Eye (tissue), 1 donor: ENCODE data around the gene SERBP1.
"Not testable (repeated sequence)": the region's sequence is repeated elsewhere in the genome, so short reads cannot be mapped to it uniquely, and the experiment has no call there.

Source experiments
- DNase-seq: peaks from one replicate; pipeline ENCODE4 v3.0.0-alpha.2; 2015

SERBP1 gene

DNA sequence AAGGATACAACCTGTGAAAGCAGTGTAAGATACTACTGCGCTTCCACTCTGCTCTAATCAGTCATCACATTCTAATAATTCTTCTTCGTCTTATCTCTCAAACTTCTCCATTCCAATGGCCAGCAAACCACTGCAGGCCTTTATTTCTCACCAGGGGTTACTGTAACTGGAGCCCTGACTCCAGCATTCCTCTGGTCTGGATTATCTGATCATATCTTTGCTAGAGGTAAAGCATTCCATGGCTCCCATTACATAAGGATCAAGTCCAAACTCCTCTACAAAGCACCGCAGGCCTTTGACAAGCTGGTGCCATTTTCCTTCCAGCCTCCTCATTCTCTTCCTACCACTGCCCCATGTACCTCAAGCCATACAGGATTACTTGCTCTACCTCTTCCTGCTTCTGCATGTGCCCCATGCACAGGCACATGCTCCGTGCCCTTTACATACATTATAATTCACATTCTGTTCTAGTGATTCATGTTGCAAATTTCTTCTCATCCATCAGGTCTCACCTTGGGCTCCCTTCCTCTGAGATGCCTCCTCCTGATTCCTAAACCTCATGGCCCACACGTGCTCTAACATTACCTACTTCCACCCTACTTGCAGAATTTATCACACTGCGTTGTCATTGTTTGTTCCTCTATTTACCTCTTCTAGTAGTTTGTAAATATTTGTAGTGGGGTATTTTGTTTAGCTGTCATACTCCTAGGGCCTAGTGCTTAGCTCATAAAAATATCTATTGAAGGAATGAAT is 9.3 kb upstream of the SERBP1 start:
- no peak for DNase-seq

- DNase-seq: no peak
These were observed 7.8 kb upstream of the SERBP1 start for GRCh38 chr1:67437961-67438360.

DNA sequence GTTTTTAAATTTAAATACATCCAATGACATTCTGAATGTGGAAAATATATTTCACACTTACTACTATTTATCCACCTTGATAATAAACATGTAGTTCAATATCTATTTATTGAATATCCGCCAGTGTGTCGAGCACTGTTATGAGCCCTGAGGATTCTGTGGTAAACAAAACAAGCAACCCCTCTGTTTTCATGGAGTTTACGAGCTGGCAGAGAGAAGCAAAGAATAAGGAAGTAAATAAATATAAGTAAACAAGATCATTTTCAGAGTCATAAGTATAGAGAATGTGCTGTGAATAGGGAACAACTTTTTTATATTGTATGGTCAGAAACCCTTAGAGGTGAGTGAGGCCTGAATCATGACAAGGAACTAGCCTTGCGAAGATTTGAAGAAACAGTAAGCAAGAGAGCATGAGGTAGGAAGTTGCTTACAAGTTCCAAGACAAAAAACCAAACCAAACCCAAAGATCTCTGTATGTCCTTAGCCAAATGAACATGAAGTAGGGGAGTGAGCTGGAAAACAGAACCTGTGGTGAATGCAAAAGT is 6.4 kb upstream of the SERBP1 start:
- DNase-seq: no peak

- DNase-seq: peak; percentile 31
These were observed 4.3 kb upstream of the SERBP1 start for GRCh38 chr1:67434491-67434890.

DNA sequence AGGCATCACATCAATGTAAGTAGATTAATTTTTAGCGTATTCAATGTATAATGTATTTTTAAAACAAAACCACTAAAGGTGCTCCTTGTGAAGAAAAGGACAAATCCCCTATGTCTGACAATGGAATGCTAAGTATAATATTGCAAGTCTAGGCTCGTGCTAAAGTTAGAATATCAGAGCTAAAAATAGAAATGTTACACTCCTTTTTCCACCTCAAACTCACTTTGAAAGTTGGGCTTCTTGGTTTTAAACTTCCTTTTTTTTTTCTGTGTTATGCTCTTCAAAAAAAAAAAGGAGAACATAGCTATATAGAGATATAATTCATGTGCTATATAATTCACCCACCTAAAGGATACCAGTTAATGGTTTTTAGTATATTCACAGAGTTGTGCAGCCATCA is 3.6 kb upstream of the SERBP1 start:
- no peak for DNase-seq

GRCh38 chr1:67432745-67433144 is 2.5 kb upstream of the SERBP1 start:
- no peak for DNase-seq

DNA sequence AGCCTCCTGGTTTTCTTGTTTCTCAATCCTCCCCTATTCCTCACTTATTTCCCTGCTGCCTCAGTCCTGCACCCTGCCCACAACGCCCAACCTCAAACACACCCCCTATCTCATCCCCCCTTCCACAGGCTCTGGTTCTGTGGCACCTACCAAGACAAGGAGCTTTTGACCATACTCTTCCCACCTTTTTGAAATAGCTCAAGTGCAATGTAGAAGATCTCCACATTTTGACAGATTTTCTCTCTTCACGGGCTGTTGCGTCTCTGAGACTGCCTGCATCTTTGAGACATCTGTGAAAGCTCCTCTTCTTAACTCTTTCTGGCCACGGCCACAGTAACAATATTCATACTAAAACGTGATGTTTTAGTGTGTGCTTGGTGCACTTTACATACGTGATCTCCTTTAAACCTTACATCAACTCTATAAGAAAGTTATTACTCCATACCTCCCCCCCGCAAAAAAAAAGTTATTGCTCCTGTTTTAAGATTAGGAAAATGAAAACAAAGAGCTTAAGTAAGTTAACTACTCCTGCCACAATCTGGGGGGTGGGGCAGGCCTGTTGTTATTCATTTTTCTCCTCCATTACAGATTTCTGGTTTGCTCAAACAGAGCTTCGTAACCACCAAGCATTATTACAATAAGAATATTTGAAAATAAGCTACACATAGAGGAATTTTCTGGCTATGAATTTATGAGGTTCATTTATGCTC is 1.8 kb upstream of the SERBP1 start:
- DNase-seq: peak; percentile 35

DNA sequence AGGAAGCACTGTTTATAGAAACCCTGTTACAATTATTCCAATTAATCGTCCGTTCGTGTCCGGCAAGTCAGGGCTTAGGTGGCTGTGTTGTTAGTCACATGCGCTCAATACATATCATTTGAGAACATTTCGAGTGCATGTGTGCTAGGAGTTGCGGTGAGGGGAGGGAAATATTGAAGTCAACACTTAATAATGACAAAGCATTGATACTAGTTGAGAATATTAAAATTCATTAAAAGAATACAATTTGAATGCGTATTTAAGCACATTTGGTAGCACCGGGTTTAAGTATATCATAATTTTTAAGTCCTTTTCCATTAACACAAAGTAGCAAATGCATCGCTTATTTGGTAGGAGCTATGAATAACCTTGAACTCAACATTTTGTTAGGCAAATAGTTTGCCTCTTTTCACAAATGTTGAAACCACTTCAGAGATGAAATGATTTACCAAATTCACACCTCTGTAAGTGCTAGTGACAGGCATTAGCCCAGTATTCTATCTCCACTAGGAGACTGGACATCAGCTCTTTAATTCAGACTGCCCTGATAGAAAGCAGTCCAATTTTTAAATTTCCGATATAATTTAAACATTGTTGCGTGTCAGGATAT is 1.1 kb upstream of the SERBP1 start:
- DNase-seq: no peak

DNA sequence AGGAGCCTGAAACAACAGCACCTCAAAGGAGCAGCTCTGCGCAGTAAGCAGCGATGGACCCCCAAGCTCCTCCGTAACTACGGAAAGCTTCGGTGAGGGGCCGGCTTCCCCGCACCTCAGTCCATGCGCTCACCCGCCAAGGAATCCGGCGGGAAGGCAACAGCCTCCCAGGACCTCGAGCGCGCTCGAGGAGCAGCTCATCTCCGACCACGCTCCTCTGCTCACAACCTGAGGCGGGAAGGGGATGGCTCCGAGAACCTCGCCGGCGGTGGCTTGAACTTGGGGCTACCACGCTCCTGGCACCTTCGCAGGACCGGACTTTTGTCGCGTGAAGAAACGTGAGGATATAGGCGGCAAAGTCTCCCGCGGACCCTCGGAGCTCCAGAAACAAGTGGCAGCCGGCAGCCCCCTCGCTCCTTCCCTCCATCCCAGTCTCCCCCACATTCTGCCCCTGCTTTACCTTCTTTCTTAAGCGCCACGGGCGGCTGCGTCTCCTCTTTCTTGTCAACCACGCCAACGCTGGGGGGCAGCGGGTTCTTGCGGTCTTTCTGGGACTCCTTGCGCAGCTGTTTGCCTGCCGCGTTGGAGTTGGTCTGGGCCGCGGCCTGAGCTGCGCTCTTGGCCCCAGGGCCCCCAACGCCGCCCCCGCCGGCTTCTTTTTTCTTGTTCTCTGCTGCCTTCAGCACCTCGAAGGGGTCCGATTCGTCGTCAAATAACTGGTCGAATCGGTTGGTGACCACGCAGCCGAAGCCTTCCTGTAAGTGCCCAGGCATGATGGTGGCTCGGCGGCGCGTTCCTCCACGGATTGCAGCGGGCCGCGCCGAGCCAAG is 459 bp downstream of the SERBP1 start:
- DNase-seq: peak; percentile 71

GRCh38 chr1:67429011-67429527 is 1.1 kb downstream of the SERBP1 start:
- DNase-seq: peak; percentile 79

DNA sequence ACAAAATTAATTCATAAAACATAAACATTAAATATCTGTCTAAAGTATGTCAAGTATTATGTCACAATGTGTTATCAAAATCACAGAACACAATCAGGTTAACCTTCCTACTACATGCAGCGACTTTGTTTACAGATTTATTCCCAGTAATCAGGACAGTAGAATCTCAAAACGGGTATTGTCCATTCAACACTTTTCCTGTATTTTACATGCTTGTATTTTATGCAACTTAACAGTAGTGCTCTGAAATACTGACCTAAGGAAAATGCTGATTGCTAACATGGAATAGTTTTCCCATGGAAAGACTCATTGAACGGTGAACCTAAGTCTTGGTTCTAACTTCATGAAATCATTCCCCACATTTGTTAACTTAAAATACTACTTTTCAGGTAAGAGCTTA is 2.3 kb downstream of the SERBP1 start:
- DNase-seq: no peak

GRCh38 chr1:67427465-67427864 is 2.7 kb downstream of the SERBP1 start:
- no peak for DNase-seq

DNA sequence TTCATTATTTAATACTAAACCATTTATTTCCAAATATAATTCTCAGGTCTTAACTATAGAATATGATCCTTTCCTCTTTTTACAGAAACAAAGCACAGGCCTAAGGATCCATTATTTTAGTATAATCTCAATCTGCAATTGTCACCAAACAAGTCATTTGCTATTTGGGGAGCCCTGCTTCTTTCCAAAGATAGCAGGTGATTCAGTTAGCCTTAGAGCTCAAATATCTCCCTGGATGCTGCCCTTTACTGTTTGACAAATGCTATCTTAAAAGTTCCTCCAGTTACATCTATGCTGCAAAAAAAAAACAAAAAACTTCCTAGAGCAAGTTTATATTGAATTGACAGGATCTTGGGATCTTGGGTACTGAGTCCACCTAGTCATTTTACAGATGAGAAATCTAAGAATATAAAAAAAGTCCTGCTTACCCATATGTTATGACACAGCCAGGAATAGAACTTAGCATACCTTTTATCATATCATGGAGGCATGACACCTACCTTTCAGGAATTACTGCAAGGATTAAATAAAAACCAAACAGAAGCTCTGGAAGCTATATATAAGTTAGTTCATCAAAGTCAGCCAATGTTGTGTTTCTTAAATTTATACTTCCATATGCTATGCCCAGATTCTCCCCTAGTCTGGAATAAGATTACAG is 9.2 kb downstream of the SERBP1 start:
- DNase-seq: no peak

DNA sequence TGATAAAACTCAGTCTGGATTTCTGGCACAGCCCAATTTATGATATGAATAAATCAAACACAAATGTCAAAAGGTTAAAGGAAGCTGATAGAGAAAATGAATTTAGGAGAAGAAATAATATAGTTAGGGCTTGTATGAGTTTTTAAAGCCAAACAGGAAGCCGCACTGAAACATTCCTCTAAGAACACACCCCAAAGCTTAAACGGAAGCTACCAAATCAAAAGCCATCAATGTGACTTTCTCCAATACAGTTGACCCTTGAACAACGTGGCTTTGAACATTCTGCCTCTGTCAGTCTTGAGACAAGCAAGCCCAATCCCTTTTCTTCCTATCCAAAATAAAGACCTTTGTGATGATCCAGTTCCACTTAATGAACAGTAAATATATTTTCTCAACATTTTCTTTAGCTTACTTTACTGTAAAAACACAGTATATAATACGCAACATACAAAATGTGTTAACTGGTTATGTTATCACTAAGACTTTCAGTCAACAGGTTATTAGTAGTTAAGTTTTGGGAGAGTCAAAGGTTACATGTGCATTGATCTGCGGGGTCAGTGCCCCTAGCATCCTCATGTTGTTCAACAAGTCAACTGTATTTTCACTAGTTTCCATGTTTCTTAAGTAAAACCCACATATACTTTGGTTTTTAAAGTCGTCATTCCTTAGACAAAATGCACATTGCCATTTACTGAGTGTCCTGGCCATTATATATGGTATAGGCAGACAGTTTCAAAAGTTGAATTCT is 11.2 kb downstream of the SERBP1 start:
- DNase-seq: no peak

GRCh38 chr1:67417733-67418132 is 12.5 kb downstream of the SERBP1 start:
- not testable (repeated sequence) for DNase-seq

GRCh38 chr1:67415041-67415440 is 15.2 kb downstream of the SERBP1 start:
- no peak for DNase-seq

DNA sequence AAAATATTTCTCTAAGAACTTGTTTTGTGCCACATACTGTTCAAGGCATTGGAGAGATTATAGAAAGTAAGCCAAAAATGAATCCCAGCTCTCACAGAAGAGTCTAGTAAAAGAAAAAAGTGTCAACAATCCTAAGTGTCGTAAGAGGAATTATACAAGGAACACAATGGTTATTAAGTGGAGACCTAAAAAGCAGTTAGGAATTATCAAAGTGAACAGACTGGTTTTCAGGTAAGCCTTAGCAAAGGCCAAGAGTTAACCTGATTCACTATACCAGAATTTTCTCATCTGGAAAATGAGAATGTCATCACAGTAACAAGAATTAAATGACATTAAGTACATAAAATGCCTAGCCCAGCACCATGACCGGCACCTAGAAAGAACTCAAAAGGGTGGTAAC is 15.6 kb downstream of the SERBP1 start:
- DNase-seq: no peak

GRCh38 chr1:67413101-67413500 is 17.1 kb downstream of the SERBP1 start:
- not testable (repeated sequence) for DNase-seq

GRCh38 chr1:67408148-67408547 is 22.1 kb downstream of the SERBP1 start:
- no peak for DNase-seq

DNA sequence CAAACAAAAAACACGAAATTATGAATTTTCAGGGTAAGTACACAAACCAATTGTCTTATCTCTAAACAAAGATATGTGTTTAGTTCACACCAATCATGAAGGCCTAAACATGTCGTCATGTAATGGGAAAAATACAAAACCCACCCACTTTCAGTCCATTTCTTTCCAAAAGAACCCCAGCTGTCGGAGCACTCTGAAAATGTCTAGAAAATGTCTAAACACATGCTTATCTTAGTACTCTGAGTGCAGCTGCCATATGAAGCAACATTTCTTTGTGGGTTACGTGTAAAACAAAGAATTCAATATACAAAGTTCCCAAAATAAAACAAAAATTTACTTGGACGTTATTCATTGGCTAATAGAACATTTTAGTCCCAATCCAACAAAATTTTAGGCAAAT is 22.7 kb downstream of the SERBP1 start:
- no peak for DNase-seq
